MM.1S (cell line): Measurements from ENCODE around the gene FLRT2.

ENCODE experiments used
- DNase-seq: peaks from one replicate; pipeline ENCODE4 v3.0.0-alpha.2; 2015
- H2AFZ ChIP-seq: fragments of 300-600 bp; sonication (generic); 2 replicates; pipeline ENCODE4 v1.6.0; 2016; ENCODE audit warnings: antibody characterized with exemption, low read length
- H3F3A ChIP-seq: fragments of 300-600 bp; sonication (generic); 2 replicates; pipeline ENCODE4 v1.6.1; 2016; ENCODE audit warnings: mild to moderate bottlenecking, antibody characterized with exemption, low read length, moderate library complexity, mixed read lengths; ENCODE audit not compliant: insufficient read depth
- H3K27ac ChIP-seq: fragments of 300-600 bp; sonication (generic); 2 replicates; pipeline ENCODE4 v1.5.1; 2016; ENCODE audit warnings: mild to moderate bottlenecking, low read length
- H3K27me3 ChIP-seq: fragments of 300-600 bp; sonication (generic); replicated peaks from 2 replicates; pipeline ENCODE4 v1.6.0; 2016; ENCODE audit warnings: low read length; ENCODE audit not compliant: insufficient read depth
- H3K36me3 ChIP-seq: fragments of 300-600 bp; sonication (generic); replicated peaks from 2 replicates; pipeline ENCODE4 v1.6.1; 2016; ENCODE audit warnings: mild to moderate bottlenecking, low read length, mixed read lengths; ENCODE audit not compliant: insufficient read depth
- H3K4me1 ChIP-seq: fragments of 300-600 bp; sonication (generic); 2 replicates; pipeline ENCODE4 v1.6.1; 2016; ENCODE audit warnings: low read length, mixed read lengths
- H3K4me2 ChIP-seq: fragments of 300-600 bp; sonication (generic); 2 replicates; pipeline ENCODE4 v1.6.0; 2016; ENCODE audit warnings: low read depth, low read length
- H3K4me3 ChIP-seq: fragments of 300-600 bp; sonication (generic); 2 replicates; pipeline ENCODE4 v1.5.1; 2016; ENCODE audit warnings: low read length, mixed read lengths
- H3K79me2 ChIP-seq: fragments of 300-600 bp; sonication (generic); 2 replicates; pipeline ENCODE4 v1.6.1; 2016; ENCODE audit warnings: mixed run types, low read length, mixed read lengths
- H3K9ac ChIP-seq: fragments of 300-600 bp; sonication (generic); 2 replicates; pipeline ENCODE4 v1.6.1; 2016; ENCODE audit warnings: low read length, mixed read lengths
- H3K9me2 ChIP-seq: fragments of 300-600 bp; sonication (generic); replicated peaks from 2 replicates; pipeline ENCODE4 v1.6.1; 2016; ENCODE audit warnings: mild to moderate bottlenecking, low read length, mixed read lengths; ENCODE audit not compliant: insufficient read depth
- H3K9me3 ChIP-seq: fragments of 300-600 bp; sonication (generic); replicated peaks from 2 replicates; pipeline ENCODE4 v1.6.1; 2016; ENCODE audit warnings: mild to moderate bottlenecking, low read length, mixed read lengths; ENCODE audit not compliant: insufficient read depth
- H4K20me1 ChIP-seq: fragments of 300-600 bp; sonication (generic); 2 replicates; pipeline ENCODE4 v1.6.1; 2016; ENCODE audit warnings: mild to moderate bottlenecking, low read length, moderate library complexity, mixed read lengths; ENCODE audit not compliant: insufficient read depth
- EZH2 ChIP-seq: fragments of 300-600 bp; sonication (generic); optimal IDR thresholded peaks from 2 replicates; pipeline ENCODE3; 2017; ENCODE audit warnings: low read depth, mild to moderate bottlenecking, antibody characterized with exemption, low read length, mixed read lengths
- EZH2phosphoT487 ChIP-seq: fragments of 300-600 bp; sonication (generic); IDR thresholded peaks from 2 replicates; pipeline ENCODE4 v1.6.1; 2018; ENCODE audit warnings: antibody characterized with exemption, low read length
- TF ChIP-seq, protein P1 (sequence below): fragments of 300-600 bp; sonication (generic); IDR thresholded peaks from 2 replicates; pipeline ENCODE4 v1.5.1; 2016; ENCODE audit warnings: antibody characterized with exemption, low read length, mixed read lengths

The FLRT2 gene

DNA sequence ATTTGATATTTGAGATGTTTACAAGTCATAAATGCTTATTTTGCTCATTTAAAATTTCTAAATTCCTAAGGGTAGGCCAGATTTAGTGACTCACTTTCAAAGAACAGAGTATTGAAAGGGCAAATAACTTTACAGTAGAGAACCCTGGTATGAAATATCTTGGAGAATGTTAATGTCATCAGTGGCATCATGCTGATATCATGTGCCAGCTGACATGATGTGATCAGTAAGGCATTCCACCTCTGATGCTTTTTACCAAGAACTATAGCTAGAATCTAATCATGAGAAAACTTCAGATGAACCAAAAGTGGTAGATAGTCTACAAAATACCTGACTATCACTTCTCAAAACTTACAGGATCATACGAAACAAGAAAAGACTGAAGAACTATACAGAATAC lies 2.9 kb upstream of the FLRT2 start:
- H3K4me2 ChIP-seq, result no peak overlapping the region
- no peaks in the 10 kb centered on the region for H3K27me3 ChIP-seq
- no peak overlapping the region for H3K27ac ChIP-seq
- H3K79me2 ChIP-seq, result no peaks in the 10 kb centered on the region
- no peaks in the 10 kb centered on the region for H3K4me1 ChIP-seq
- no peaks in the 10 kb centered on the region for H3K9me2 ChIP-seq
- DNase-seq, result no peak
- H3K9ac ChIP-seq, result no peak overlapping the region
- H3F3A ChIP-seq, result no peaks in the 10 kb centered on the region
- no peaks in the 10 kb centered on the region for H3K36me3 ChIP-seq
- no peaks in the 10 kb centered on the region for H4K20me1 ChIP-seq
- H3K4me3 ChIP-seq, result no peak overlapping the region
- TF ChIP-seq, protein P1, sequence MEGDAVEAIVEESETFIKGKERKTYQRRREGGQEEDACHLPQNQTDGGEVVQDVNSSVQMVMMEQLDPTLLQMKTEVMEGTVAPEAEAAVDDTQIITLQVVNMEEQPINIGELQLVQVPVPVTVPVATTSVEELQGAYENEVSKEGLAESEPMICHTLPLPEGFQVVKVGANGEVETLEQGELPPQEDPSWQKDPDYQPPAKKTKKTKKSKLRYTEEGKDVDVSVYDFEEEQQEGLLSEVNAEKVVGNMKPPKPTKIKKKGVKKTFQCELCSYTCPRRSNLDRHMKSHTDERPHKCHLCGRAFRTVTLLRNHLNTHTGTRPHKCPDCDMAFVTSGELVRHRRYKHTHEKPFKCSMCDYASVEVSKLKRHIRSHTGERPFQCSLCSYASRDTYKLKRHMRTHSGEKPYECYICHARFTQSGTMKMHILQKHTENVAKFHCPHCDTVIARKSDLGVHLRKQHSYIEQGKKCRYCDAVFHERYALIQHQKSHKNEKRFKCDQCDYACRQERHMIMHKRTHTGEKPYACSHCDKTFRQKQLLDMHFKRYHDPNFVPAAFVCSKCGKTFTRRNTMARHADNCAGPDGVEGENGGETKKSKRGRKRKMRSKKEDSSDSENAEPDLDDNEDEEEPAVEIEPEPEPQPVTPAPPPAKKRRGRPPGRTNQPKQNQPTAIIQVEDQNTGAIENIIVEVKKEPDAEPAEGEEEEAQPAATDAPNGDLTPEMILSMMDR, result no peak
- no peak for TF ChIP-seq EZH2
- TF ChIP-seq EZH2phosphoT487, result no peak
- H2AFZ ChIP-seq, result no peak overlapping the region
- no peaks in the 10 kb centered on the region for H3K9me3 ChIP-seq

DNA sequence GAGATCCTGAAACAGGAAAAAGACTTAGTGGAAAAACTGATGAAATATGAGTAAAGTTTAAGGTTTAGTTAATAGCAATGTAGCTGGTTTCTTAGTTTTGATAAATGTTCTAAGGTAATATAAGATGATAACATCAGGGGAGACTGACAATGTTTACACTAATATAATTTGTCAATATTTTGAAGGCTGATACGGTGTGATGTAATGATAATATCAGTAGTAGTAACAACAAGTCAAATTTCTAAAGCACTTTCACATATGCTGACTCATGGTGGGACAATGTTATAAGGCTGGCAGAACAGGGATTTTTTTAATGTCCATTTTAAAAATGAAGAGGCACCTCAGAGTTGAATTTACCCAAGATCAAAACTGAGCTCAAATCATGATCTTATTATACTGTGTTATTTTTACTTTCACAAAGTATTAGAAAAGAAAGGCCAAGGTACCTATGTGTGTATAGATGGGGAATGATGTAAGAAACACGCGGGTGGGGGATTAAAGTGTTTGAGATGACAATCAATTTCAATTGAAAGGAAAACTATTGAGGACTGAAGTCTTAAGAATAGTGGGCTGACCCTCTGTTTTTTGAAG lies 2.4 kb upstream of the FLRT2 start:
- no peak overlapping the region for H2AFZ ChIP-seq
- no peak overlapping the region for H3K4me3 ChIP-seq
- no peaks in the 10 kb centered on the region for H3K9me2 ChIP-seq
- no peaks in the 10 kb centered on the region for H3K27me3 ChIP-seq
- no peak overlapping the region for H3K9ac ChIP-seq
- no peaks in the 10 kb centered on the region for H3K9me3 ChIP-seq
- no peaks in the 10 kb centered on the region for H3K79me2 ChIP-seq
- DNase-seq, result no peak
- no peak overlapping the region for H3K27ac ChIP-seq
- no peak overlapping the region for H3K4me2 ChIP-seq
- H3K4me1 ChIP-seq, result no peaks in the 10 kb centered on the region
- no peaks in the 10 kb centered on the region for H4K20me1 ChIP-seq
- TF ChIP-seq EZH2phosphoT487, result no peak
- no peak for TF ChIP-seq EZH2
- TF ChIP-seq, protein P1, result no peak
- no peaks in the 10 kb centered on the region for H3K36me3 ChIP-seq
- no peaks in the 10 kb centered on the region for H3F3A ChIP-seq

GRCh38 chr14:85528080-85528896 lies 1.7 kb upstream of the FLRT2 start:
- Histone ChIP-seq H3K4me3 (no peak overlapping the region), H3K4me2 (no peak overlapping the region), H4K20me1 (no peaks in the 10 kb centered on the region), H3F3A (no peaks in the 10 kb centered on the region), H3K36me3 (no peaks in the 10 kb centered on the region), H2AFZ (no peak overlapping the region), H3K27me3 (no peaks in the 10 kb centered on the region), H3K9ac (no peak overlapping the region), H3K27ac (no peak overlapping the region), H3K9me3 (no peaks in the 10 kb centered on the region), H3K79me2 (no peaks in the 10 kb centered on the region), H3K4me1 (no peaks in the 10 kb centered on the region), H3K9me2 (no peaks in the 10 kb centered on the region)
- DNase-seq, result no peak
- TF ChIP-seq, protein P1, result no peak
- TF ChIP-seq EZH2, result no peak
- no peak for TF ChIP-seq EZH2phosphoT487
